Hepatocyte (in vitro differentiated cells): ENCODE data around the gene RIPOR2.

Experiments used
- CTCF ChIP-seq: fragments of 200-600 bp; sonication (generic); IDR thresholded peaks from 2 replicates; pipeline ENCODE4 v1.5.1; 2016; ENCODE audit warnings: antibody characterized with exemption, mild to moderate bottlenecking; ENCODE audit not compliant: poor library complexity
- EZH2 ChIP-seq: fragments of 200-600 bp; sonication (generic); IDR thresholded peaks from 2 replicates; pipeline ENCODE4 v1.6.1; 2016; ENCODE audit warnings: antibody characterized with exemption, mild to moderate bottlenecking, borderline replicate concordance

DNA sequence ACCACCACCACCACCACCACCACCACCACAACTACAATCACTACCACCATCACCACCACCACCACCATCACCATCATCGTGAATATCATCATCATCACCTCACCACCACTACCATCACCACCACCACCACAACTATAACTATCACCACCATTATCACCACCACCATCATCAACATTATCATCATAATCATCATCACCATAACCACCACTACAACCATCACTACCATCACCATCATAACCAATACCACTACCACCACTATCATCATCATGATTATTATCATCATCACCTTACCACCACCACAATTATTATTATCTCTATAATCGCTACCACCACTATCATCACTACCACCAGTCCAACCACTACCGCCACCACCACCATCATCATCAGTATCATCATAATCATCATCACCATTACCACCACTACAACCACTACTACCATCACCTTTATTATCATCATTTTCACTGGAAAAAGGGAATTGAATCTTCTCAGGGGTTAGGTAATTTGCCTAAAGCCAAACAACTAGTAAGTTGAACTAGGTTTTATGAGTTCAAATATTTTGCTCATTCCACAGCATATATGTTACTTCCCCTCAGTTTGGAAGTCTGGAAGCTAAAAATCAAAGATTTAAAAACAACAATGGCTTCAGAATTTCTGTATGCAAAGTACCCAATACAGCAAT, 8.3 kb downstream of the RIPOR2 start:
- no peak for TF ChIP-seq CTCF
- TF ChIP-seq EZH2, result no peak
